ENCODE measurements around the gene GRIP2.

GRIP2 gene

GRCh38 chr3:14450506-14450905 lies 89.6 kb downstream of the GRIP2 start:
- DNase-seq (ENCODE audit: low read depth) = no peak
- TF ChIP-seq CTCF (conservative IDR thresholded peaks at IDR 0.05; ENCODE audit: low read length) = no peak
- no peak overlapping the region for H3K4me3 ChIP-seq (ENCODE audit: low read length)

- H3K4me3 ChIP-seq (ENCODE audit: low read length) = no peak overlapping the region
- TF ChIP-seq CTCF (conservative IDR thresholded peaks at IDR 0.05; ENCODE audit: low read length) = no peak
- no peak for DNase-seq (ENCODE audit: low read depth)
Observed at GRCh38 chr3:14448756-14449727, 91.1 kb downstream of the GRIP2 start.

GRCh38 chr3:14448063-14448462 lies 92.1 kb downstream of the GRIP2 start:
- no peak for TF ChIP-seq CTCF (conservative IDR thresholded peaks at IDR 0.05; ENCODE audit: low read length)
- H3K4me3 ChIP-seq (ENCODE audit: low read length) = no peak overlapping the region
- DNase-seq (ENCODE audit: low read depth) = no peak

DNA sequence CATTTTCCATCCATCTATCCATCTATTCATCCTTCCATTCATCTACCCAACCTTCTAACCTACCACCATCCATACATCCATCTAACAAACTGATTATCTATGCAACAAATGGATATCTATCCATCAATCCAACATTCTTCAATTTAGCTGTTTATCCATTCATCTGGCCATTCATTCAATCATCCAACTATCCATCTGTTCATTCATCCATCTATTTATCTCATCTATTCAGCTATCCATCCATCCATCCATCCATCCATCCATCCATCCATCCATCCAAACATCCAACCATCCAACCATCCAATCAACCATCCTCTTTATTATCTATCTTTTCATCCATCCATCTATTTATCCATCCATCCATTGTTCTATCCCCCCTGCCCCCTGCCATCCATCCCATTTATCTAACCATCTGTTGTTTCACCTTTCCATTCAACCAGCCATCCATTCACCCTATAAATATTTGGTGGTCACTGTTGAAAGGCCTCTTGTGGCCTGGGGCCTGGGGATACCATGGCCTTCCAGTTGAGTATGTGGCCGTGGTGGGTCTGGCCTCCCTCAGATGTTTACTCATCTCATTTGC lies 93.1 kb downstream of the GRIP2 start:
- H3K4me3 ChIP-seq (ENCODE audit: low read length) = no peak overlapping the region
- TF ChIP-seq CTCF (conservative IDR thresholded peaks at IDR 0.05; ENCODE audit: low read length) = no peak
- no peak for DNase-seq (ENCODE audit: low read depth)

GRCh38 chr3:14445773-14446172 lies 94.4 kb downstream of the GRIP2 start:
- no peak for DNase-seq (ENCODE audit: low read depth)
- no peak for TF ChIP-seq CTCF (conservative IDR thresholded peaks at IDR 0.05; ENCODE audit: low read length)
- no peak overlapping the region for H3K4me3 ChIP-seq (ENCODE audit: low read length)

- TF ChIP-seq CTCF (conservative IDR thresholded peaks at IDR 0.05; ENCODE audit: low read length) = no peak
- DNase-seq (ENCODE audit: low read depth) = no peak
- H3K4me3 ChIP-seq (ENCODE audit: low read length) = no peak overlapping the region
Observed at GRCh38 chr3:14444380-14444779, 95.8 kb downstream of the GRIP2 start.

GRCh38 chr3:14441920-14442300 lies 98.2 kb downstream of the GRIP2 start:
- no peak for DNase-seq (ENCODE audit: low read depth)
- no peak overlapping the region for H3K4me3 ChIP-seq (ENCODE audit: low read length)
- no peak for TF ChIP-seq CTCF (conservative IDR thresholded peaks at IDR 0.05; ENCODE audit: low read length)

All from AG10803 (cell line).